ENCODE measurements around the gene NEDD9.

DNA sequence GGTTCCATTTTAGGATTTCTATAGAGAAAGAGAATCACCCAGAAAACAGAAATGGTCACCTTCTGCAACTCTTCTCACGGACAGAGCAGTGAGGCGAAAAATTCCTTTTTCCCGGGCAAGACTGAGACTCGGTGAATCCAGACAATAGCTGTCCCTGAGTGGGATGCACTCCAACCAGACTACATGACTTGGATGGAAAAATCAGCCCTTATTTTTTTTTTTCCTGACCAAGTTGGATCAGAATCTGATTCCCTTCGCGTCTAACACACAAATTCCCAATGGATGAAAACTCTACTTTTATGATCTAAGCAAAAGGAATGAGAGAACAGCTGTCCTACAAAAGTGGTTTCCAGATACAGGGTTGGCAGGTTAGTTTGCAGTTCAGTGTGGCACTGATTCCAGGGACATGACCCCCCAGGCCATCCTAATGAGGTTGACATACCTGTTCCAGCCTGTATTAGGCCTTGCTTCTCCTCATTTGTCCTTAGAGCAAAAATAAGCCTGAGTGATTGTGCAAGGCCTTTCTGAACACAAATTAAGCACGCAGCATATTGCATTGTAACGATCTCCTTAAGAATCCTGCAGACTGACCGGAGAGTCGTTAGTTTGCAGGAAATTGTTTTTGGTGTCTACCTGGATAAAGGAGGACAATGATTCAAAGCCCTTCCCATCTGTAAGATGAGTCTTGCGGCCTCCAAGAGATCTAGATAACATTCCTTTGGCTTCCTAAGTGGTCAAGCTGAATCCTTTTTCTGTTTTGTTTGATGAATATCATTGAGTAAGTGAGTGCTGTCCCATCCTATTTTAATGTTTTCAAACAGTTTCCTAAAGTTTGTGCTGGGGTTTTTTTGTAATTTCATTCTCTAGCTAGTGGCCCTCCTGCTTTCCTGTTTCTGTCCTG is 1.5 kb upstream of the NEDD9 start:
- TF ChIP-seq, protein P1, sequence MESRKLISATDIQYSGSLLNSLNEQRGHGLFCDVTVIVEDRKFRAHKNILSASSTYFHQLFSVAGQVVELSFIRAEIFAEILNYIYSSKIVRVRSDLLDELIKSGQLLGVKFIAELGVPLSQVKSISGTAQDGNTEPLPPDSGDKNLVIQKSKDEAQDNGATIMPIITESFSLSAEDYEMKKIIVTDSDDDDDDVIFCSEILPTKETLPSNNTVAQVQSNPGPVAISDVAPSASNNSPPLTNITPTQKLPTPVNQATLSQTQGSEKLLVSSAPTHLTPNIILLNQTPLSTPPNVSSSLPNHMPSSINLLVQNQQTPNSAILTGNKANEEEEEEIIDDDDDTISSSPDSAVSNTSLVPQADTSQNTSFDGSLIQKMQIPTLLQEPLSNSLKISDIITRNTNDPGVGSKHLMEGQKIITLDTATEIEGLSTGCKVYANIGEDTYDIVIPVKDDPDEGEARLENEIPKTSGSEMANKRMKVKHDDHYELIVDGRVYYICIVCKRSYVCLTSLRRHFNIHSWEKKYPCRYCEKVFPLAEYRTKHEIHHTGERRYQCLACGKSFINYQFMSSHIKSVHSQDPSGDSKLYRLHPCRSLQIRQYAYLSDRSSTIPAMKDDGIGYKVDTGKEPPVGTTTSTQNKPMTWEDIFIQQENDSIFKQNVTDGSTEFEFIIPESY (IDR thresholded peaks at IDR 0.05; ENCODE audit: extremely low read depth, insufficient replicate concordance, low read length), result no peak
- TF ChIP-seq POLR2A (IDR thresholded peaks at IDR 0.05; ENCODE audit: borderline replicate concordance, extremely low read depth, insufficient read depth, insufficient read length) (no peak), CTCF (IDR thresholded peaks at IDR 0.05 in 2 of 3, conservative IDR thresholded peaks at IDR 0.05 in 1 of 3; ENCODE audit: borderline replicate concordance in 1 of 3, insufficient read depth in 1 of 3, low read depth in 2 of 3, low read length in 2 of 3) (no peak)

Measured in HCT116 (cell line).